Cardiac muscle cell (in vitro differentiated cells and primary cell): ENCODE measurements around the gene RAB7B. TPM values are rescaled to one million over a fixed set of nuclear protein-coding genes. Genes with fewer than 3 reads are reported as not detected.
A peak's percentile ranks its signal among the peaks of the same experiment; 100 is the strongest.

Experiments used
- DNase-seq, 2 donors: peaks; one replicate each; pipeline versions ENCODE4 v3.0.0 to v3.0.0-alpha.2; 2010 to 2017; ENCODE audit warnings: low read depth in 1 of 2, low spot score in 1 of 2
- H3K27ac ChIP-seq: fragments of 200-600 bp; sonication (generic); 2 replicates; pipeline ENCODE4 v1.5.1; 2016
- H3K27me3 ChIP-seq: fragments of 200-600 bp; sonication (generic); 2 replicates; pipeline ENCODE4 v1.6.0; 2016; ENCODE audit warnings: control low read depth
- H3K36me3 ChIP-seq: fragments of 200-600 bp; sonication (generic); 2 replicates; pipeline ENCODE4 v1.5.1; 2016; ENCODE audit warnings: control low read depth
- H3K4me1 ChIP-seq: fragments of 200-600 bp; sonication (generic); 2 replicates; pipeline ENCODE4 v1.8.1; 2017; ENCODE audit warnings: low read depth, mild to moderate bottlenecking, mixed run types
- H3K4me3 ChIP-seq: fragments of 200-600 bp; sonication (generic); 2 replicates; pipeline ENCODE4 v1.5.1; 2016; ENCODE audit warnings: mild to moderate bottlenecking
- H3K9me3 ChIP-seq: fragments of 200-600 bp; sonication (generic); 2 replicates; pipeline ENCODE4 v1.5.1; 2017; ENCODE audit warnings: low read depth, mild to moderate bottlenecking, control low read depth
- CTCF ChIP-seq: IDR thresholded peaks from 2 replicates; pipeline ENCODE4 v1.5.1; 2012; ENCODE audit warnings: low read depth, mild to moderate bottlenecking, low read length
- polyA plus RNA-seq: library from polyadenylated mRNA; unstranded; fragments of >200 nt; fragmentation: Nextera tagmentation; extraction: Ambion mirVana; gene quantifications from 2 replicates; pipeline ENCODE4 v1.2.1, GENCODE V29; 2016
- total RNA-seq: library from RNA; depleted of rRNA; stranded (reverse); fragments of >200 nt; gene quantifications from 2 replicates; pipeline ENCODE4 v1.2.3, GENCODE V29; 2016

RAB7B gene
- total and polyA plus RNA-seq, 2 experiments from 2014 or later: 1.2 to 2.2 TPM

GRCh38 chr1:205965036-205965884, 37.9 kb downstream of the RAB7B start:
- no peaks in the 10 kb centered on the region for H3K27me3 ChIP-seq
- no peak for TF ChIP-seq CTCF
- no peak for DNase-seq

GRCh38 chr1:205963352-205964155, 39.6 kb downstream of the RAB7B start:
- Histone ChIP-seq H3K4me1 (peaks cover 20% of the 10 kb centered on the region), H3K27me3 (no peaks in the 10 kb centered on the region), H3K27ac (no peak overlapping the region), H3K4me3 (no peak overlapping the region), H3K36me3 (no peaks in the 10 kb centered on the region), H3K9me3 (no peaks in the 10 kb centered on the region)
- peak in 1 of 2 donors; percentile 73 for DNase-seq
- no peak for TF ChIP-seq CTCF

More at GRCh38 chr1:205965036-205965884, 37.9 kb downstream of the RAB7B start:
- H3K9me3 ChIP-seq: no peaks in the 10 kb centered on the region
- H3K4me1 ChIP-seq: peaks cover 19% of the 10 kb centered on the region
- no peak overlapping the region for H3K27ac ChIP-seq
- H3K4me3 ChIP-seq: no peak overlapping the region
- no peaks in the 10 kb centered on the region for H3K36me3 ChIP-seq

- no peaks in the 10 kb centered on the region for H3K9me3 ChIP-seq
- H3K27me3 ChIP-seq: no peaks in the 10 kb centered on the region
- no peak for TF ChIP-seq CTCF
- no peak for DNase-seq
- H3K36me3 ChIP-seq: no peaks in the 10 kb centered on the region
- peak overlapping the region; percentile 52 for H3K27ac ChIP-seq
- H3K4me3 ChIP-seq: no peak overlapping the region
- H3K4me1 ChIP-seq: peaks cover 22% of the 10 kb centered on the region
These were observed 40.4 kb downstream of the RAB7B start for GRCh38 chr1:205962821-205963221.

GRCh38 chr1:205961991-205962820, 41.0 kb downstream of the RAB7B start:
- peak overlapping the region; percentile 52 for H3K27ac ChIP-seq
- H3K27me3 ChIP-seq: no peaks in the 10 kb centered on the region
- no peak for TF ChIP-seq CTCF
- DNase-seq: peak; percentile 48 to 68
- H3K36me3 ChIP-seq: no peaks in the 10 kb centered on the region
- no peak overlapping the region for H3K4me3 ChIP-seq
- peaks cover 22% of the 10 kb centered on the region for H3K4me1 ChIP-seq
- no peaks in the 10 kb centered on the region for H3K9me3 ChIP-seq

- Histone ChIP-seq H3K27me3 (no peaks in the 10 kb centered on the region), H3K4me3 (no peak overlapping the region), H3K27ac (peak overlapping the region; percentile 52), H3K4me1 (peaks cover 22% of the 10 kb centered on the region), H3K36me3 (no peaks in the 10 kb centered on the region), H3K9me3 (no peaks in the 10 kb centered on the region)
- no peak for DNase-seq
- TF ChIP-seq CTCF: no peak
These were observed 41.8 kb downstream of the RAB7B start for GRCh38 chr1:205961405-205961804.
